Measurements from ENCODE around the gene CFAP52.
A peak's percentile ranks its signal among the peaks of the same experiment; 100 is the strongest.

Gene CFAP52

DNA sequence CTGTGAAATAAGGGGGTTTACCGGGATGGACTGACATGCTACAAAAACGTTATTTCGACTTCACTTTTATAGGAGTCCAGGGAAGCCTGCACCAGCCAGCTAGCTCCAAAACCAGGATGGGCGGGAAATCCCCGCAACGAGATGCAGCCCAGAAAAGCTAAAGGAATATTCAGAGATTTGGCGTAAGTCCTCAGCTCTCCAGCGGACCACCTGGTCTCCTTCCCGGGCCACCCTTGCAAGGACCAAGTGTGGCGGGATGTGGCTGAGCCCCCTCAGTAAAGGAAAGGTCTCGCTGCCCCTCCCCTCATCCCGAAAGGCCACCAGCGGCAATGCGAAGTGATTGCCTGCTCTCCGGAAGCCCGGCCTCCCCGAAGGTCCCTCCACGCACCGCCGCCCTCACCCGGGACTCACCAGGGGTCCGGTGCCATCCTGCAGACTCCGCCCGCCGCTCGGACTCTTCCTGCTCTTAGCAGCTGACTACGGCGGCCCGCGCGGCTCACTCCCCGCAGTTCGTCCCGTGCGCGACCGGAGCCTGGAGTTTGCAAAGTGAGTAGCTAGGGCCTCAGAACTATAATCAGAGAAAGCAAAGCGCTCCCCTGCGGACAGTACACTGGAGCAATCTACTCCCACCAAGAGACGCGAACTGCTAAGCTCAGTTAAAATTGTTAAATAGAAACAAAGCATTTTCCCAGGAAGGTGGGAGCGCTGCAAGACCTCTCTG lies 901 bp upstream of the CFAP52 start, which contains the start of gene STX8 (continued):
- TF ChIP-seq, protein P1, sequence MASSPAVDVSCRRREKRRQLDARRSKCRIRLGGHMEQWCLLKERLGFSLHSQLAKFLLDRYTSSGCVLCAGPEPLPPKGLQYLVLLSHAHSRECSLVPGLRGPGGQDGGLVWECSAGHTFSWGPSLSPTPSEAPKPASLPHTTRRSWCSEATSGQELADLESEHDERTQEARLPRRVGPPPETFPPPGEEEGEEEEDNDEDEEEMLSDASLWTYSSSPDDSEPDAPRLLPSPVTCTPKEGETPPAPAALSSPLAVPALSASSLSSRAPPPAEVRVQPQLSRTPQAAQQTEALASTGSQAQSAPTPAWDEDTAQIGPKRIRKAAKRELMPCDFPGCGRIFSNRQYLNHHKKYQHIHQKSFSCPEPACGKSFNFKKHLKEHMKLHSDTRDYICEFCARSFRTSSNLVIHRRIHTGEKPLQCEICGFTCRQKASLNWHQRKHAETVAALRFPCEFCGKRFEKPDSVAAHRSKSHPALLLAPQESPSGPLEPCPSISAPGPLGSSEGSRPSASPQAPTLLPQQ (tag by site-specific recombination; IDR thresholded peaks at IDR 0.05): peak; percentile 25; the same call in 1 of the 2 replicates
- TF ChIP-seq, protein P2, sequence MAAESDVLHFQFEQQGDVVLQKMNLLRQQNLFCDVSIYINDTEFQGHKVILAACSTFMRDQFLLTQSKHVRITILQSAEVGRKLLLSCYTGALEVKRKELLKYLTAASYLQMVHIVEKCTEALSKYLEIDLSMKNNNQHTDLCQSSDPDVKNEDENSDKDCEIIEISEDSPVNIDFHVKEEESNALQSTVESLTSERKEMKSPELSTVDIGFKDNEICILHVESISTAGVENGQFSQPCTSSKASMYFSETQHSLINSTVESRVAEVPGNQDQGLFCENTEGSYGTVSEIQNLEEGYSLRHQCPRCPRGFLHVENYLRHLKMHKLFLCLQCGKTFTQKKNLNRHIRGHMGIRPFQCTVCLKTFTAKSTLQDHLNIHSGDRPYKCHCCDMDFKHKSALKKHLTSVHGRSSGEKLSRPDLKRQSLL (tag by site-specific recombination; IDR thresholded peaks at IDR 0.05): no peak
- no peak for TF ChIP-seq ZNF792 (tag by site-specific recombination; IDR thresholded peaks at IDR 0.05)
- TF ChIP-seq ZNF19 (tag by site-specific recombination; IDR thresholded peaks at IDR 0.05; ENCODE audit: low read depth): no peak
- peak; percentile 73 for TF ChIP-seq ZBTB11 (tag by site-specific recombination; conservative IDR thresholded peaks at IDR 0.05; ENCODE audit: low read depth)
- no peak for TF ChIP-seq ZNF580 (tag by site-specific recombination; IDR thresholded peaks at IDR 0.05)
- no peak for TF ChIP-seq HOXA7 (CRISPR knock-in tag; IDR thresholded peaks at IDR 0.05; ENCODE audit: borderline replicate concordance)
- TF ChIP-seq ZNF76 (tag by site-specific recombination; IDR thresholded peaks at IDR 0.05; ENCODE audit: borderline replicate concordance, low read depth): peak; percentile 39; the same call in 1 of the 2 replicates
- no peak for TF ChIP-seq ZNF785 (tag by site-specific recombination; IDR thresholded peaks at IDR 0.05)
- TF ChIP-seq ZNF24 (tag by site-specific recombination; IDR thresholded peaks at IDR 0.05): peak; percentile 67; the same call in 1 of the 2 replicates
- TF ChIP-seq YY1 (tag by site-specific recombination; IDR thresholded peaks at IDR 0.05): peak; percentile 66
- no peak for TF ChIP-seq ZNF223 (tag by site-specific recombination; IDR thresholded peaks at IDR 0.05)
- TF ChIP-seq ZSCAN5A (tag by site-specific recombination; IDR thresholded peaks at IDR 0.05): no peak
- no peak for TF ChIP-seq ZNF654 (tag by site-specific recombination; IDR thresholded peaks at IDR 0.05; ENCODE audit: low read depth)
- no peak for TF ChIP-seq ZNF707 (tag by site-specific recombination; IDR thresholded peaks at IDR 0.05)
- TF ChIP-seq, protein P3, sequence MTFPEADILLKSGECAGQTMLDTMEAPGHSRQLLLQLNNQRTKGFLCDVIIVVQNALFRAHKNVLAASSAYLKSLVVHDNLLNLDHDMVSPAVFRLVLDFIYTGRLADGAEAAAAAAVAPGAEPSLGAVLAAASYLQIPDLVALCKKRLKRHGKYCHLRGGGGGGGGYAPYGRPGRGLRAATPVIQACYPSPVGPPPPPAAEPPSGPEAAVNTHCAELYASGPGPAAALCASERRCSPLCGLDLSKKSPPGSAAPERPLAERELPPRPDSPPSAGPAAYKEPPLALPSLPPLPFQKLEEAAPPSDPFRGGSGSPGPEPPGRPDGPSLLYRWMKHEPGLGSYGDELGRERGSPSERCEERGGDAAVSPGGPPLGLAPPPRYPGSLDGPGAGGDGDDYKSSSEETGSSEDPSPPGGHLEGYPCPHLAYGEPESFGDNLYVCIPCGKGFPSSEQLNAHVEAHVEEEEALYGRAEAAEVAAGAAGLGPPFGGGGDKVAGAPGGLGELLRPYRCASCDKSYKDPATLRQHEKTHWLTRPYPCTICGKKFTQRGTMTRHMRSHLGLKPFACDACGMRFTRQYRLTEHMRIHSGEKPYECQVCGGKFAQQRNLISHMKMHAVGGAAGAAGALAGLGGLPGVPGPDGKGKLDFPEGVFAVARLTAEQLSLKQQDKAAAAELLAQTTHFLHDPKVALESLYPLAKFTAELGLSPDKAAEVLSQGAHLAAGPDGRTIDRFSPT (tag by site-specific recombination; IDR thresholded peaks at IDR 0.05): peak; percentile 98
- TF ChIP-seq ZNF521 (tag by site-specific recombination; IDR thresholded peaks at IDR 0.05): no peak
- TF ChIP-seq GFI1B (tag by site-specific recombination; IDR thresholded peaks at IDR 0.05): no peak
- no peak for TF ChIP-seq ZNF416 (tag by site-specific recombination; IDR thresholded peaks at IDR 0.05)
- TF ChIP-seq MEIS1 (CRISPR knock-in tag; IDR thresholded peaks at IDR 0.05; ENCODE audit: borderline replicate concordance): no peak
- TF ChIP-seq ZNF280C (tag by site-specific recombination; IDR thresholded peaks at IDR 0.05): no peak
- TF ChIP-seq ZNF23 (tag by site-specific recombination; IDR thresholded peaks at IDR 0.05; ENCODE audit: borderline replicate concordance): no peak
- no peak for TF ChIP-seq ZNF112 (tag by site-specific recombination; IDR thresholded peaks at IDR 0.05)
- TF ChIP-seq ZNF544 (tag by site-specific recombination; IDR thresholded peaks at IDR 0.05): no peak
- TF ChIP-seq ZNF626 (tag by site-specific recombination; IDR thresholded peaks at IDR 0.05): no peak
- TF ChIP-seq ZNF704 (tag by site-specific recombination; IDR thresholded peaks at IDR 0.05): no peak

All from HEK293 (cell line).